Superior temporal gyrus (tissue), 1 donor: ENCODE data around the gene FGG.

ENCODE experiments used
- DNase-seq: peaks from one replicate; pipeline ENCODE4 v3.0.0-alpha.2; 2016; ENCODE audit errors: extremely low spot score

Gene FGG

GRCh38 chr4:154612472-154613414 is at the start of gene FGG:
Gene FGG, minus strand, starts transcription at chr4:154612656. Its CDS starts 47 bp downstream, at chr4:154612609.
- no peak for DNase-seq

GRCh38 chr4:154660052-154660451 is 47.6 kb upstream of the FGG start:
- no peak for DNase-seq

- DNase-seq = no peak
Observed at GRCh38 chr4:154658680-154659405, 46.4 kb upstream of the FGG start.

- no peak for DNase-seq
Observed at GRCh38 chr4:154643493-154643892, 31.0 kb upstream of the FGG start.

- DNase-seq = no peak
Observed at GRCh38 chr4:154642373-154643009, 30.0 kb upstream of the FGG start.

GRCh38 chr4:154640999-154641398 is 28.5 kb upstream of the FGG start:
- no peak for DNase-seq

- no peak for DNase-seq
Observed at GRCh38 chr4:154634058-154634457, 21.6 kb upstream of the FGG start.

- DNase-seq = no peak
Observed at GRCh38 chr4:154631828-154632227, 19.4 kb upstream of the FGG start.

GRCh38 chr4:154630324-154630723 is 17.9 kb upstream of the FGG start:
- no peak for DNase-seq

- no peak for DNase-seq
Observed at GRCh38 chr4:154626793-154627484, 14.5 kb upstream of the FGG start.

- no peak for DNase-seq
Observed at GRCh38 chr4:154625971-154626370, 13.5 kb upstream of the FGG start.

- no peak for DNase-seq
Observed at GRCh38 chr4:154623995-154624394, 11.5 kb upstream of the FGG start.

- no peak for DNase-seq
Observed at GRCh38 chr4:154623436-154623835, 11.0 kb upstream of the FGG start.

- peak; percentile 74 for DNase-seq
Observed at GRCh38 chr4:154622598-154622997, 10.1 kb upstream of the FGG start.

- DNase-seq = no peak
Observed at GRCh38 chr4:154620111-154620510, 7.7 kb upstream of the FGG start.

GRCh38 chr4:154618708-154619315 is 6.4 kb upstream of the FGG start:
- peak; percentile 82 for DNase-seq

- no peak for DNase-seq
Observed at GRCh38 chr4:154617820-154618317, 5.4 kb upstream of the FGG start.

- no peak for DNase-seq
Observed at GRCh38 chr4:154616731-154617130, 4.3 kb upstream of the FGG start.

- DNase-seq = no peak
Observed at GRCh38 chr4:154616287-154616686, 3.8 kb upstream of the FGG start.

- no peak for DNase-seq
Observed at GRCh38 chr4:154615211-154615610, 2.8 kb upstream of the FGG start.

- DNase-seq = no peak
Observed at GRCh38 chr4:154614306-154614705, 1.9 kb upstream of the FGG start.
